Right renal pelvis (tissue), 4 donors: Measurements from ENCODE around the gene P2RY6. TPM values are rescaled to one million over a fixed set of nuclear protein-coding genes. Genes with fewer than 3 reads are reported as not detected.
"Not testable (repeated sequence)": the region's sequence is repeated elsewhere in the genome, so short reads cannot be mapped to it uniquely, and the experiment has no call there.

Experiments
- DNase-seq, 4 donors: peaks; one replicate each; pipeline ENCODE4 v3.0.0-alpha.2; 2013; ENCODE audit warnings: low read depth in 4 of 4, low spot score in 3 of 4, missing footprints in 1 of 4
- polyA plus RNA-seq, 4 donors: library from polyadenylated mRNA; unstranded; fragments of 120-200 nt; gene quantifications; one replicate each; pipeline ENCODE4 v1.2.1, GENCODE V29; 2013; ENCODE audit not compliant: insufficient read length in 4 of 4

P2RY6 gene
- polyA plus RNA-seq, 4 donors = 1.1 to 1.3 (median 1.1) TPM

- DNase-seq = no peak
Observed at GRCh38 chr11:73258104-73259035, 13.8 kb upstream of the P2RY6 start.

DNA sequence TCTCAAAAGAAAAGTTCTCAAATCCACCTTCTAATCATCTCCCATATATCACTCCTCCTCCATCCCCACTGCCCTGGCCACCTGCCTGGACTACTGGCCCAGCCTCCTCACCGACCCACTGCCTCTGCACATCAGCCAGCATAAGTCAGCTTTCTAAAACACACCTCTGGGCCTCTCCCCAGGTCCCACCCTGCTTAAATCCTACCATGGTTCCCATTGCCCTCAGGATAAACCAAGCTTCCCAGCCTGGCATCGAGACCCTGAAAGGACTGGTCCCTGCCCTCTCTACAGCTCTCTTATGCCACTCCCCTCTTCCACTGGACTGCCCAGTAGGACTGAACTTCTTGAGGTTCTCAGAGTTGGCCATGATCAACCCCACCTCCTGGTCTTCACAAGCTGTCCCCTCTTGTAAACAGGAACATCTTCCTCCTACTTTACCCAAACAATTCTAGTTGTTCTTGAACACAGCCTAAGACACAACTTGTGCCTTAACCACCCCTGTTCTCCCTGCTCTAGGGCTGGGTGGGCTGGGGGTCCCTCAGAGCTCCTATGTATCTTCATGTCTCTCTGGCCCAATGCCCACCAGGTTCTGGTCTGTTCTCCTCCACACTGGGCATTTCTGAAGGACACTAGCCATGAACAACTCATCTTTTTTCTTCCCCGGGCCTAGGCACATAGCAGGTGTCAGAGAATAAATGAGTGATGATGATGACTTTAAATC lies 12.6 kb upstream of the P2RY6 start:
- no peak for DNase-seq

DNA sequence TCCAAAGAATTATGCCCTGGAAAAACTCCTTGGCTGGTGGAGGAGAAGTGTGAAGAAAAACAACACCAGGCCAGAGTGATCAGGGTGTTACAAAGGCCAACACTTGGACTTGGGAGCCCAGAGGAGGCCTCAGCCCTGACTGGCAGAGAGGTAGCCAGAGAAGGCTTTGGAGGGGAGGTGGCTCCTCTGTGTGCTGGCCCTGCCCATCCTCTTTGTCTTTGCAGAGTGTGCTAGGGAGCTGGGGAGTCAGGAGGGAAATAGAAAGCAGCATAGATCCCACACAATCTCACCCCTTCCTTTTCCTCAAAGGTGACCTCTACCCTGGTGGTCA lies 12.0 kb upstream of the P2RY6 start:
- DNase-seq = no peak

DNA sequence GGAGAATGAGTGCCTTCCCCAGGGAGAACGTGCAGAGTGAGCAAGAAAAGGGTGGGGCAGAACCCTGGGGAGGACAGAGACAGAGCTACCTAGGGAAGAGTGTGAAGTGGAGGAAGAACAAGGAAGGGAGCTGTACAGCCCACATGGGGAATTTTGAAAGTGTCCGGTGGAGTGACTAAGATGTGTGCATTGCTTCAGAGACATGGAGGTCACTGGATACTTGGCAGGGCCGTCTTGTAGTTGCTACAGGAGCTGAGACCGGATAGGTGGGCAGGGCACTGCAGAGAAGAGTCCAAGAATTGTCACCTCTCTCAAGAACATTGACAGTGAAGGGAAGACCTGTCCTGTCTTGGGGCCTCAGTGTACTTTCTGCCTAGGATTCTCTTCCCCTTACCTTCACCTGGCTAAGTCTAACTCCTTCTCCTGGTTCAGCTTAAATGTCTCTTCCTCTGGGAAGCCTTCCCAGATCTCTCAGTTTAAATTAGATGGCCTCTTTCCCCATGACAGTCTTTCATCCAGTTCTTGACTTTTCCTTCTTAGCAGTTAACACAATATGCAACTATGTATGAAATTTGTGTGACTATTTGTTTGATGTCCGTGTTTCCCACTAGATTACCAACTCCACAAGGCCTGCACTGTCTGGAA lies 9.2 kb upstream of the P2RY6 start:
- DNase-seq = no peak

DNA sequence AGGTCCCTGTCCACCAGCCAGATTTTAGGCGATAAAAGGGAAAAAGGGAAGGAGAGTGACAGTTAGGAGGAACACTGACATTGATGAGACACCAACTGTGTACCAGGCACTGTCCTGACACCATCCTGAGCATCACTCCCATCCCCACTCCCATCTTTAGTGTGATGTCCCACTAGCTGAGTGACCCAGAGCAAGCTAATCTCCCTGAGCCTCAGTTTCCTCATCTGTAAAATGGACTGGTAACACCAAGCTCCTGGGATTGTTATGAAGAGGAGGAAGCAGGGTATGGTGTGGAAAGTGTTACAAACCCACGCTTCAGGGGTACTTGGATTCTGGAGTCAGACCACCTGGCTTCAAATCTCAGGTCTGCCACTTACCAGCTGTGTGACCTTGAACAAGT lies 8.5 kb upstream of the P2RY6 start:
- DNase-seq = no peak

- no peak for DNase-seq
Observed at GRCh38 chr11:73265278-73265810, 6.8 kb upstream of the P2RY6 start.

GRCh38 chr11:73265853-73266645 lies 6.1 kb upstream of the P2RY6 start:
- DNase-seq = no peak

DNA sequence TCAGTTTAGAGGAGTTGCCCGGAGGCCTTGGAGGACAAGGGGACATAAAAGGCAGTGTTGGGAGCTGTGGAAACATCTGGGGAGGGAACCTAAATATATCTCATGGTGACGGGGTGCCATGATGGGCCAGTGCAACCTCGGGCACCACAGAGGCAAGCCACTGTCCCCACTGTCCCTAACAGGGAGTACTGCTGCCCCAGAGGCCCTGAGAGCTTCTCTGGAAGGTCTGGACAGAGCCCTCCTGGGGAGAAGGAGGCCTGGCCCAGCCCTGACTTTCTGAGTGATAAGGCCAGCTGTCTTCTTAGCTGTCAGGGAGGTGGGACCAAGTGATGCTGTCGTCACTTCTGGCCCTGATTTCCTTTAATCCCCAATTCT lies 5.5 kb upstream of the P2RY6 start:
- DNase-seq = no peak

- DNase-seq = no peak
Observed at GRCh38 chr11:73267122-73267846, 4.9 kb upstream of the P2RY6 start.

GRCh38 chr11:73267906-73268540 lies 4.1 kb upstream of the P2RY6 start:
- DNase-seq = no peak

GRCh38 chr11:73268671-73269271 lies 3.4 kb upstream of the P2RY6 start:
- no peak for DNase-seq

DNA sequence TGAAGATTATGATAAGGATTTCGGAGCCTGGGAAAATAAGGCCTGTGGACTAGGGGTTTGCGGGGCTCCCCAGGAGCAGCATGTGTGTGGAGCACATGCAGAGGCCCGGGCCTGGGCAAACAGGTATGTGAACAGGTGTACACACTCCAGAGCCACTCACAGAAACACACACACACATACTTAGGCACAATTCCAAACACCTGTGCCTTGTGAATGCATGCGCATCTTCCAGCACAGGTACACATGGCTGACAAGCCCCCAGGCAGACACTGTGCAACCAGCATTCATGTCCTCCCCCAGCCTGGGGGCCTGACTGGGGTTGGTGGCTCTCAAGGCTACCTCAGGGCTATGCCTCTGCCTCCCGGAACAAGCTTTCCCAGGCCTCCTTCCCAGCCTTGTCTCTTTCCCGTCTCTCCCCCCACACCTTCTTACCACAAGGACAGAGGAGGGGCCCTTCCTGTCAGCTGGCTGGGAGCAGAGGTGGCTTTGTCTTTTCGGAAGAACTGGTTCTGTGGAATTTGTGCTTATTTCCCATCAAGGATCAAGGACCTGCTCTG lies 2.6 kb upstream of the P2RY6 start:
- DNase-seq = no peak

GRCh38 chr11:73270016-73270854 lies 1.9 kb upstream of the P2RY6 start:
- no peak for DNase-seq

- DNase-seq = no peak
Observed at GRCh38 chr11:73270855-73271477, 1.2 kb upstream of the P2RY6 start.

DNA sequence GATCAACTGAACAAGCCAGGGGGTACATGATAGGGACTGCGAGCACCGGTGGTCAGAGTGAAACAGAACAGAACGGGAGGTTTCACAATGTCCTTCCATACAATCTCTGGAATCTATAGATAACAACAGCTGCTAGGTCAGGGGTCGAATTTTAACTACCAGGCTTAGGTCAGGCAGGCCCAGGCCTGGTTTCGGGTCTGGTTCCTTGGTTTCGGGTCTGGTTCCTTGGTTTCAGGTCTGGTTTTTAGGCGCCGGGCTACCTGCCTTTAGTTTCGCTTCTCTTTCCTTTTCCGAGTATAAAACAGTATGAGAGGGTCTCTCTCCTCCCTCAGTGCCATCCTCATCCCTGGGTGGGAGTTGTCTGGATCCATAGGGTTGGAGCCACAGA lies 666 bp upstream of the P2RY6 start:
- not testable (repeated sequence) for DNase-seq

GRCh38 chr11:73272680-73273038 lies 521 bp downstream of the P2RY6 start:
- DNase-seq = no peak

- DNase-seq = no peak
Observed at GRCh38 chr11:73273222-73273895, 1.2 kb downstream of the P2RY6 start.
